Erythroblast (primary cell): ENCODE results near the gene LOXL3.

Experiments
- GATA1 ChIP-seq: IDR thresholded peaks from 2 replicates; pipeline ENCODE4 v1.6.1; 2011; ENCODE audit warnings: low read depth, mild to moderate bottlenecking, control low read depth, low read length, moderate library complexity
- POLR2A ChIP-seq: IDR thresholded peaks from 2 replicates; pipeline ENCODE4 v1.6.1; 2011; ENCODE audit warnings: mild to moderate bottlenecking, low read length

DNA sequence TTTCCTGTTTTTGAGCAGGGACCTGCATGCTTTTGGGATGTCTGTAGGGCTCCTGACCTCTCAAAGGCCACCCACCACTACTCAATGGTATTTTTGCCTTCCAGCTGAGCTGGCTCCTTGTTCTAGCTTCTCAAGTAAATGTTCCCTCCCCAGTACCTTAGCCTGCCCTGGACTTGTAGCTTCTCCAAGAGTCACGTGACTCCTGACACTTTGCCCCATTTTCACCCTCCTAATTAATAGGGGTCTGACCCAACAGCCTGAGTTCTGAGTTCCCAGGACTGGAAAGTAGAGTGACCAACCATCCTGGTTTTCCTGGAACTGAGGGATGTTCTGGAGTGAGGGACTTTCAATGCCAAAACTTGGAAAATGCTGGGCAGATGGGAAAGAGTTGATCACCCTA lies 58.3 kb downstream of the LOXL3 start:
- TF ChIP-seq POLR2A: no peak
- no peak for TF ChIP-seq GATA1
